ENCODE data around the gene JAZF1.

JAZF1 gene

DNA sequence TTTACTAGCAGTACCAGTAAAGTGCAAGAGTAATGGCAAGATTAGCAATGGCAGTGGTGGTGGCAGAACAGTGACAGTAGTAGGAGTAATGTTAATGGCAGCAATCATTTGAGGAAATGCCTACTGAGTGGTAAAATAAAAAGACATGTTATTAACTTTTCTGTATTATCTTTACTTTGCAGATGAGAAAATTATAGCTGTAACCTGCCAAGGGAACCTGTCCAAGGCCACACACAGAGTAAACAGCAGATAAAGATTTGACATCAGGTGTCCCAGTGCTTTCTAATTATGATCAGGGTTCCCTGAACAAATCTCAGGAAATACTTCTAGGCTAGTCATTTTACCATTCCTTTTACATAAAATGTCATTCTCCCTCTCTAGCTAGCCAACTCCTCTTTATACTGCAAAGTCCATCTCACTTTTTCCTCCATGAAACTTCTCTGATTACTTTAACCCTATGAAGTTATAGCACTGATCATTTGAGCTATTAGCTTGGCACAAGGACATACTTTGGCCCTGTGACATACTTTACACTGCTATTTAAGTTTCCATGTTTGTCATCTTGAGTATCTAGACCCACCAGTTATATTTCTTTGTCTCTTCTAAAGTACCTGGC is 221.6 kb downstream of the JAZF1 start:
- Histone ChIP-seq H3K9me3 (ENCODE audit: low read length) (no peaks in the 10 kb centered on the region), H3K9me2 (ENCODE audit: low read depth, low read length) (no peaks in the 10 kb centered on the region), H3K79me2 (ENCODE audit: insufficient read depth, low read length) (no peaks in the 10 kb centered on the region), H3K27me3 (ENCODE audit: insufficient read depth, low read length) (no peaks in the 10 kb centered on the region), H3F3A (ENCODE audit: insufficient read depth, low read length) (no peaks in the 10 kb centered on the region), H3K4me2 (ENCODE audit: low read length) (no peak overlapping the region), H3K4me1 (ENCODE audit: insufficient read depth, low read length, severe bottlenecking) (no peaks in the 10 kb centered on the region), H3K9ac (ENCODE audit: low read length) (no peak overlapping the region), H4K20me1 (ENCODE audit: insufficient read depth, low read length) (no peaks in the 10 kb centered on the region), H3K4me3 (ENCODE audit: low read depth, low read length, poor library complexity, severe bottlenecking) (no peak overlapping the region), H3K36me3 (ENCODE audit: insufficient read depth, low read length) (no peaks in the 10 kb centered on the region), H2AFZ (ENCODE audit: low read length) (no peak overlapping the region), H3K27ac (ENCODE audit: low read depth, low read length, poor library complexity, severe bottlenecking) (no peak overlapping the region)
- no peak for TF ChIP-seq EZH2 (IDR thresholded peaks at IDR 0.05; ENCODE audit: borderline replicate concordance, low read length)
- TF ChIP-seq, protein P1, sequence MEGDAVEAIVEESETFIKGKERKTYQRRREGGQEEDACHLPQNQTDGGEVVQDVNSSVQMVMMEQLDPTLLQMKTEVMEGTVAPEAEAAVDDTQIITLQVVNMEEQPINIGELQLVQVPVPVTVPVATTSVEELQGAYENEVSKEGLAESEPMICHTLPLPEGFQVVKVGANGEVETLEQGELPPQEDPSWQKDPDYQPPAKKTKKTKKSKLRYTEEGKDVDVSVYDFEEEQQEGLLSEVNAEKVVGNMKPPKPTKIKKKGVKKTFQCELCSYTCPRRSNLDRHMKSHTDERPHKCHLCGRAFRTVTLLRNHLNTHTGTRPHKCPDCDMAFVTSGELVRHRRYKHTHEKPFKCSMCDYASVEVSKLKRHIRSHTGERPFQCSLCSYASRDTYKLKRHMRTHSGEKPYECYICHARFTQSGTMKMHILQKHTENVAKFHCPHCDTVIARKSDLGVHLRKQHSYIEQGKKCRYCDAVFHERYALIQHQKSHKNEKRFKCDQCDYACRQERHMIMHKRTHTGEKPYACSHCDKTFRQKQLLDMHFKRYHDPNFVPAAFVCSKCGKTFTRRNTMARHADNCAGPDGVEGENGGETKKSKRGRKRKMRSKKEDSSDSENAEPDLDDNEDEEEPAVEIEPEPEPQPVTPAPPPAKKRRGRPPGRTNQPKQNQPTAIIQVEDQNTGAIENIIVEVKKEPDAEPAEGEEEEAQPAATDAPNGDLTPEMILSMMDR (IDR thresholded peaks at IDR 0.05; ENCODE audit: low read length): no peak

DNA sequence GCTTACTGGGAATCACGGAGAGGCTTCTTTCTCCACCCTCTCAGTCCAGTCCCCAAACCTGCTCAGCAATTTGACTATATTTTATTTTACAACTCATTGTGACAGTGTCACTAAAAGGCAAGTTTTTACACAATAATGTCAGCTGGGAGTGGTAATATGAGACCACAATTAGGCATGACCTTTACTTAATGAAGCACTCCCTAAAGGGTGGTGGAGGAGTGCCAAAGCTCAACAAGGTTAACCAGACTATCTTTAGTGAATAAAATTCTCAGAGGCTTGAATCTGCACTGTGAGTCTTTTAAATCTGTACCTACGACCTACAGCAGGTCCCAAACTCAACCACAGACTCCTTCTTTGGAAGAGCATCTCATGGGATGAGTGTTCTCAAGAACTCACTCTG is 225.0 kb downstream of the JAZF1 start:
- TF ChIP-seq, protein P1 (IDR thresholded peaks at IDR 0.05; ENCODE audit: low read length): no peak
- TF ChIP-seq EZH2 (IDR thresholded peaks at IDR 0.05; ENCODE audit: borderline replicate concordance, low read length): no peak
- H2AFZ ChIP-seq (ENCODE audit: low read length): no peak overlapping the region
- H3F3A ChIP-seq (ENCODE audit: insufficient read depth, low read length): no peaks in the 10 kb centered on the region
- H3K4me1 ChIP-seq (ENCODE audit: insufficient read depth, low read length, severe bottlenecking): no peaks in the 10 kb centered on the region
- no peak overlapping the region for H3K9ac ChIP-seq (ENCODE audit: low read length)
- no peak overlapping the region for H3K4me3 ChIP-seq (ENCODE audit: low read depth, low read length, poor library complexity, severe bottlenecking)
- no peaks in the 10 kb centered on the region for H3K9me3 ChIP-seq (ENCODE audit: low read length)
- H3K4me2 ChIP-seq (ENCODE audit: low read length): no peak overlapping the region
- H3K79me2 ChIP-seq (ENCODE audit: insufficient read depth, low read length): no peaks in the 10 kb centered on the region
- no peaks in the 10 kb centered on the region for H3K36me3 ChIP-seq (ENCODE audit: insufficient read depth, low read length)
- no peaks in the 10 kb centered on the region for H4K20me1 ChIP-seq (ENCODE audit: insufficient read depth, low read length)
- H3K9me2 ChIP-seq (ENCODE audit: low read depth, low read length): no peaks in the 10 kb centered on the region
- no peak overlapping the region for H3K27ac ChIP-seq (ENCODE audit: low read depth, low read length, poor library complexity, severe bottlenecking)
- H3K27me3 ChIP-seq (ENCODE audit: insufficient read depth, low read length): no peaks in the 10 kb centered on the region

DNA sequence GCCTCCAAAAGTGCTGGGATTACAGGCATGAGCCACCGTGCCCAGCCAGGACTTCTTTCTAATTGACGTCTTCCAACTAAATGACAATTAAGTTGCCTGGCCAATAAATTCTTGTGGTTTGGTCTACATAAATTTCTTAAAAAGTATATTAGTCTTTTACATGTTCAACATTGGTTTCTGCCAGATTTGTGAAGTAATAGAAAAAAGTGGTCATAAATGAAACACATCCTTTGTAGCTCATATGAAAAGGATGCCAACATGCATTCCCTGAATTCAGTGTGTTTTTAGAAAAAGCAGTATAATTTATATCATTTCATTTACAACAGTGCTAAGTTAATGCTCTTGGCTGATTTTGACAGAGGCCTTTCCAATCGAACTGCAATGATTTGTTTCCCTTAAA is 225.6 kb downstream of the JAZF1 start:
- no peaks in the 10 kb centered on the region for H3K79me2 ChIP-seq (ENCODE audit: insufficient read depth, low read length)
- no peak overlapping the region for H3K4me3 ChIP-seq (ENCODE audit: low read depth, low read length, poor library complexity, severe bottlenecking)
- H3F3A ChIP-seq (ENCODE audit: insufficient read depth, low read length): no peaks in the 10 kb centered on the region
- no peaks in the 10 kb centered on the region for H3K4me1 ChIP-seq (ENCODE audit: insufficient read depth, low read length, severe bottlenecking)
- H3K36me3 ChIP-seq (ENCODE audit: insufficient read depth, low read length): no peaks in the 10 kb centered on the region
- no peaks in the 10 kb centered on the region for H3K9me3 ChIP-seq (ENCODE audit: low read length)
- H3K4me2 ChIP-seq (ENCODE audit: low read length): no peak overlapping the region
- no peaks in the 10 kb centered on the region for H3K9me2 ChIP-seq (ENCODE audit: low read depth, low read length)
- H3K27me3 ChIP-seq (ENCODE audit: insufficient read depth, low read length): no peaks in the 10 kb centered on the region
- no peak overlapping the region for H3K27ac ChIP-seq (ENCODE audit: low read depth, low read length, poor library complexity, severe bottlenecking)
- TF ChIP-seq, protein P1 (IDR thresholded peaks at IDR 0.05; ENCODE audit: low read length): no peak
- no peak for TF ChIP-seq EZH2 (IDR thresholded peaks at IDR 0.05; ENCODE audit: borderline replicate concordance, low read length)
- no peak overlapping the region for H2AFZ ChIP-seq (ENCODE audit: low read length)
- no peaks in the 10 kb centered on the region for H4K20me1 ChIP-seq (ENCODE audit: insufficient read depth, low read length)
- H3K9ac ChIP-seq (ENCODE audit: low read length): no peak overlapping the region

Data from OCI-LY1 (cell line).